ENCODE data around the gene RBM47.
A peak's percentile ranks its signal among the peaks of the same experiment; 100 is the strongest.

Gene RBM47

DNA sequence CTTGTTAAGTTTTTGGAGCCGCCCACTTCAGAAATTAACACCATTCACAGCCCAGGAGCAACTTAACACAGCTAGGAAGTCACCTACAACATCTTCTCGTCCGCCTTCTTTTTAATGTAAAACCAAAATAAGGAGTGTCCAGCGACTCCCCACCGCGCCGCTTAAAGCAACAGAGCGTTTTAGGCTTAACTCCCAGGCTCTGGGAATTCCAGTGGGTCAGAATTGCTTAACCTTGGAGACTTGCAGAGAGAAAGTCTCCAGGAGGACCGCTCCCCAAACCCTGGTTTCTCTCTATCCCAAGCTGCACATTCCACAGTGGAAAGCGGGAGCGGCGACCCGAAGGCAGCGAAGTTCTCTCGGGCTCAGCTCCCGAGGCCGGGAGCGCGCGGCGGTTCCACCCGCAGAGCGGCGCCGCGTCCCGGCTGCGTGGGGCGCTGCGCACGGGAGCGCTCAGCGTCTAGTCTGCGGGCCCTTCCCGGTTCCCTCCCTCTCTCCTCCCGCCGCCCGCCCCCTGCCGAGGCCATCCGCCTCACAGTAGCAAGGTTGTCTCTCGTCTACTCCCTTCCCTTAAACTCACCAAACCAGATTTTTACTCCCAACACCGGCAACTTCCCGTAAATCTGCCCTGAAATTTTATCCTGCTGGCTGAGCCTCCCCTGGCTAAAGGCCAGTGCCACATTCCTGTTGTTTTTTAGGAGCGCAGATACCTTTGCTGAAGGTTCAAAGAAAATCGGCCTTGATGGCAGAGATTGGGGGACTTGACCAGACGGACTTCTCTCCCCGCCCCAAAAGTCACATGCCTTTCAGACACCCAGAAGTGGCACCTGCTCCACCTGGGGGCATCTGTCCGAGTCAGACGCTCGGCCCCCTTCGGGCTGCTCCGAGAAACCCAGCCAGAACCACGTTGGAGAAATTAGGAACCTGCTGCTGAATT lies at the start of gene RBM47:
Gene RBM47 (minus strand): TSS at position 464 of the 934 bp plus-strand sequence. CDS start 190,971 bp downstream, outside the sequence.
- H3K27ac ChIP-seq = peak within 1 kb of the TSS; percentile 100
- H3K27me3 ChIP-seq (ENCODE audit: control insufficient read depth, insufficient read depth, low read length) = no peaks in the 10 kb centered on the region
- TF ChIP-seq, protein P1, sequence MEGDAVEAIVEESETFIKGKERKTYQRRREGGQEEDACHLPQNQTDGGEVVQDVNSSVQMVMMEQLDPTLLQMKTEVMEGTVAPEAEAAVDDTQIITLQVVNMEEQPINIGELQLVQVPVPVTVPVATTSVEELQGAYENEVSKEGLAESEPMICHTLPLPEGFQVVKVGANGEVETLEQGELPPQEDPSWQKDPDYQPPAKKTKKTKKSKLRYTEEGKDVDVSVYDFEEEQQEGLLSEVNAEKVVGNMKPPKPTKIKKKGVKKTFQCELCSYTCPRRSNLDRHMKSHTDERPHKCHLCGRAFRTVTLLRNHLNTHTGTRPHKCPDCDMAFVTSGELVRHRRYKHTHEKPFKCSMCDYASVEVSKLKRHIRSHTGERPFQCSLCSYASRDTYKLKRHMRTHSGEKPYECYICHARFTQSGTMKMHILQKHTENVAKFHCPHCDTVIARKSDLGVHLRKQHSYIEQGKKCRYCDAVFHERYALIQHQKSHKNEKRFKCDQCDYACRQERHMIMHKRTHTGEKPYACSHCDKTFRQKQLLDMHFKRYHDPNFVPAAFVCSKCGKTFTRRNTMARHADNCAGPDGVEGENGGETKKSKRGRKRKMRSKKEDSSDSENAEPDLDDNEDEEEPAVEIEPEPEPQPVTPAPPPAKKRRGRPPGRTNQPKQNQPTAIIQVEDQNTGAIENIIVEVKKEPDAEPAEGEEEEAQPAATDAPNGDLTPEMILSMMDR (IDR thresholded peaks at IDR 0.05) = peak; percentile 6
- H3K9me3 ChIP-seq (ENCODE audit: control insufficient read depth, low read length) = no peaks in the 10 kb centered on the region
- peak within 1 kb of the TSS; percentile 92 for H3K4me2 ChIP-seq (ENCODE audit: low read length)
- peak within 1 kb of the TSS; percentile 97 for H3K9ac ChIP-seq
- H3K4me3 ChIP-seq (ENCODE audit: low read depth, low read length) = peak within 1 kb of the TSS; percentile 94
- peak within 1 kb of the TSS; percentile 84 for H2AFZ ChIP-seq
- H3K36me3 ChIP-seq (ENCODE audit: control insufficient read depth, insufficient read depth, low read length) = no peaks in the 10 kb centered on the region
- H3K4me1 ChIP-seq = peaks cover 7% of the 10 kb centered on the region
- H3K79me2 ChIP-seq = peaks cover 18% of the 10 kb centered on the region

DNA sequence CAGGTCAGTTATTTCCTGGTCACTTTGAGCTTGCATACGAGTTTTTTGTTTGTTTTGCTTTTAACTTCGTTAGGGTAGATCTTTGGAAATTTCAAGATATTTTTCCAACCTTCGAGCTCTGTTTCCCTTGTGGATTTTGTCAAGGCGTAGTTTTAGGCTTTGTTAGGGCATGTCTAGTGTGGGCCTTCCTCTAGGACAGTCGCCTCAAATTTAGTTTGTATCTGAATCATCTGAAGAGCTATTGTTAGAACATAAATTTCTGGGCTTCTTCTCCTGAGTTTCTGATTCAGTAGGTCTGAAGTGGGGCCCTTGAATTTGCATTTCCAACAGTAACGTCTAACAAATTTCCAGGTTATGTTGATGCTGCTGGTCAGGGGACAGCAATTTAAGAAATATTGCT lies 48.8 kb upstream of the RBM47 start:
- H3K36me3 ChIP-seq (ENCODE audit: control insufficient read depth, insufficient read depth, low read length) = no peaks in the 10 kb centered on the region
- no peak overlapping the region for H3K27ac ChIP-seq
- no peaks in the 10 kb centered on the region for H3K27me3 ChIP-seq (ENCODE audit: control insufficient read depth, insufficient read depth, low read length)
- no peak overlapping the region for H3K9ac ChIP-seq
- TF ChIP-seq, protein P1 (IDR thresholded peaks at IDR 0.05) = no peak
- H3K79me2 ChIP-seq = no peaks in the 10 kb centered on the region
- no peak overlapping the region for H3K4me3 ChIP-seq (ENCODE audit: low read depth, low read length)
- no peaks in the 10 kb centered on the region for H3K4me1 ChIP-seq
- no peaks in the 10 kb centered on the region for H3K9me3 ChIP-seq (ENCODE audit: control insufficient read depth, low read length)
- H3K4me2 ChIP-seq (ENCODE audit: low read length) = no peak overlapping the region
- no peak overlapping the region for H2AFZ ChIP-seq

DNA sequence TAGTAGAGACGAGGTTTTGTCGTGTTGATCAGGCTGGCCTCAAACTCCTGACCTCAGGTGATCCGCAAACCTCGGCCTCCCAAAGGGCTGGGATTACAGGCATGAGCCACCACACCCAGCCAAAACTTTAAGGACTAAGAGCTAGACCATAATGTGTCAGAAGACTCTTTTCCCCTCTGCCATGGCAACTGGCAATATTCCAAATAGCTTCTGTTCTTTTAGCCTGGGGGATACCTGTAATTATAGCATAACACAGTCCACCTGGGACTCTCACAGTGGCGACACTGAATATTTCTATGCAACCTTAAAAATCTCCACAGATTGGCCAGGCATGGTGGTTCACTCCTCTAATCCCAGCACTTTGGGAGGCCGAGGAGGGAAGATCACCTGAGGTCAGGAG lies 45.5 kb upstream of the RBM47 start:
- Histone ChIP-seq H3K9ac (no peak overlapping the region), H3K36me3 (ENCODE audit: control insufficient read depth, insufficient read depth, low read length) (no peaks in the 10 kb centered on the region), H3K4me3 (ENCODE audit: low read depth, low read length) (no peak overlapping the region), H3K4me2 (ENCODE audit: low read length) (no peak overlapping the region), H3K27me3 (ENCODE audit: control insufficient read depth, insufficient read depth, low read length) (no peaks in the 10 kb centered on the region), H3K9me3 (ENCODE audit: control insufficient read depth, low read length) (no peaks in the 10 kb centered on the region), H2AFZ (no peak overlapping the region), H3K4me1 (no peaks in the 10 kb centered on the region), H3K79me2 (no peaks in the 10 kb centered on the region), H3K27ac (no peak overlapping the region)
- TF ChIP-seq, protein P1 (IDR thresholded peaks at IDR 0.05) = no peak

DNA sequence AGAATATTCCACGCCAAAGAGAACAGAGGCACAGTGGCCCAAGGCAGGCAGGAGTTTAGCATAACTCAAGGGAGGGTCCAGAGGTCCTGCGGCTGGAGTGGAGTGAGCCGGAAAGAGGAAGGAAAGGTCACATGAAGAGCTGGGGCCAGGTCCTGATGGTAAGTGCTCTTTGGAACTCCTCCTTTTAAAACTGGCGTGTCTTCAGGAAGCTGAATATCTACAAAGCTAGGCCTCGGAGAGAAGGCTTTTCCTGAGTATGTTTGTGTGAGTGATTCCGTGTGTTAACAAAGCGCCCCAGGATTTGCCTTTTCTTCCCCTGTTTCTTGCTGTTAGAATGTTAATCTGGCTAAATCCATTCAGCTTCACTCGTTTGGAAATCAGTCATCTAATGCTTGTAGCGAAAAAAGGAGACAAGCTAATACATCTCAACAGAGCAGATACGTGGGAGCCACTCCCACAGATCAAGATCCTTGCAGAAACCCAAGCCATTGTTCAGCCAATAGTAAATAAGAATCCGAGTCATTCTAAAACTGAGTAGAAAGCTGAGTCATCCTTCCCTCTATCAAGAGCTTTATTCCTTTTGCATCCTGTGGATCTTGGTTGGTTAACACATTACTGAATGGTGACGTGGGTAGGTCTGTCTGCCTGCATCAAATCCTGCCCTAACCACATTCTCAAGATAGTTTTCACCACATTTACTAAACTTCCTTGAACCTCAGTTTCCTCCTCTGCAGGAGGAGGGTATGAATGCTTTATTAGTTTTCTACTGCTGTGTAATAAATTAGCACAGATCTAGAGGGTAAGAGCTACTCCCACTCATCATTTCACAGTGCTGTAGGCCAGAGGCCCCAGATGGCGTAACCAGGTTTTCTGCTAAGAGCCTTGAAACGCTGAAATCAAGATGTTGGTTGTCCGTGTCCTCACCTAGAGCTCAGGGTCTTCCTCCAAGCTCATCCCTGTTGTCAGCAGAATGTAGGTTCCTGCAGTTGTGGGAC lies 43.2 kb upstream of the RBM47 start:
- Histone ChIP-seq H3K9me3 (ENCODE audit: control insufficient read depth, low read length) (no peaks in the 10 kb centered on the region), H3K79me2 (no peaks in the 10 kb centered on the region), H3K27ac (no peak overlapping the region), H3K4me2 (ENCODE audit: low read length) (no peak overlapping the region), H2AFZ (no peak overlapping the region), H3K4me1 (no peaks in the 10 kb centered on the region), H3K27me3 (ENCODE audit: control insufficient read depth, insufficient read depth, low read length) (no peaks in the 10 kb centered on the region), H3K4me3 (ENCODE audit: low read depth, low read length) (no peak overlapping the region), H3K9ac (no peak overlapping the region), H3K36me3 (ENCODE audit: control insufficient read depth, insufficient read depth, low read length) (no peaks in the 10 kb centered on the region)
- TF ChIP-seq, protein P1 (IDR thresholded peaks at IDR 0.05) = no peak

Data from parathyroid adenoma (tissue), 2 donors.